PC-9 (cell line): ENCODE results near the gene TMEM179. TPM values are rescaled to one million over a fixed set of nuclear protein-coding genes. Genes with fewer than 3 reads are reported as not detected.

ENCODE experiments used
- BruUV-seq: library from RNA; stranded (reverse); fragments of 400-500 nt; replicated peaks from 2 replicates; lab custom pipeline; 2021; lab: Mats Ljungman, UMichigan
- CTCF ChIA-PET: fragments of 300-600 bp; sonication (Branson Sonifier 250); formaldehyde crosslinking; loops from one replicate; lab custom pipeline; 2022; ENCODE audit warnings: antibody characterized with exemption; lab: Charles Lee
- POLR2A ChIA-PET: fragments of 300-600 bp; sonication (Branson Sonifier 250); formaldehyde crosslinking; loops from one replicate; lab custom pipeline; 2022; ENCODE audit warnings: antibody characterized with exemption; ENCODE audit not compliant: unreplicated experiment; lab: Charles Lee
- DNase-seq, 2 experiments: peaks; one replicate each; pipeline versions ENCODE4 v3.0.0 to v3.0.0-alpha.2; 2015 to 2022; ENCODE audit warnings: mixed read lengths in 1 of 2
- H2AFZ ChIP-seq: fragments of 200-600 bp; sonication (generic); 2 replicates; pipeline ENCODE4 v1.8.1; 2017; ENCODE audit warnings: antibody characterized with exemption
- H3F3A ChIP-seq: fragments of 200-600 bp; sonication (generic); 2 replicates; pipeline ENCODE4 v1.8.1; 2017; ENCODE audit warnings: antibody characterized with exemption, mild to moderate bottlenecking, low read depth; ENCODE audit not compliant: insufficient read depth
- H3K27ac ChIP-seq: fragments of 200-600 bp; sonication (generic); 2 replicates; pipeline ENCODE4 v1.6.1; 2016; ENCODE audit warnings: mixed run types
- H3K27me3 ChIP-seq: fragments of 200-600 bp; sonication (generic); 2 replicates; pipeline ENCODE4 v1.6.1; 2016; ENCODE audit warnings: low read depth, mixed run types; ENCODE audit not compliant: insufficient read depth
- H3K36me3 ChIP-seq: fragments of 200-600 bp; sonication (generic); 2 replicates; pipeline ENCODE4 v1.6.1; 2016; ENCODE audit warnings: low read depth, mixed run types
- H3K4me1 ChIP-seq: fragments of 200-600 bp; sonication (generic); replicated peaks from 2 replicates; pipeline ENCODE4 v1.6.1; 2016; ENCODE audit warnings: mixed run types; ENCODE audit not compliant: insufficient read depth
- H3K4me2 ChIP-seq: fragments of 200-600 bp; sonication (generic); 2 replicates; pipeline ENCODE4 v1.6.1; 2017; ENCODE audit warnings: mixed run types
- H3K4me3 ChIP-seq: fragments of 200-600 bp; sonication (generic); 2 replicates; pipeline ENCODE4 v1.6.1; 2016; ENCODE audit warnings: mixed run types
- H3K79me2 ChIP-seq: fragments of 200-600 bp; sonication (generic); 2 replicates; pipeline ENCODE4 v1.6.1; 2017; ENCODE audit warnings: low read depth, mixed run types
- H3K9me2 ChIP-seq: fragments of 200-600 bp; sonication (generic); 2 replicates; pipeline ENCODE4 v1.8.1; 2017; ENCODE audit warnings: mild to moderate bottlenecking; ENCODE audit not compliant: insufficient read depth
- H3K9me3 ChIP-seq: fragments of 200-600 bp; sonication (generic); 2 replicates; pipeline ENCODE4 v1.8.1; 2016; ENCODE audit warnings: low read depth; ENCODE audit not compliant: insufficient read depth
- H4K20me1 ChIP-seq: fragments of 200-600 bp; sonication (generic); 2 replicates; pipeline ENCODE4 v1.8.1; 2017; ENCODE audit not compliant: insufficient read depth
- CTCF ChIP-seq: fragments of 200-600 bp; sonication (generic); conservative IDR thresholded peaks from 2 replicates; pipeline ENCODE4 v1.6.1; 2017; ENCODE audit warnings: mixed run types, antibody characterized with exemption, mild to moderate bottlenecking, moderate library complexity
- EZH2 ChIP-seq: fragments of 200-600 bp; sonication (generic); IDR thresholded peaks from 2 replicates; pipeline ENCODE4 v1.8.0; 2017; ENCODE audit warnings: antibody characterized with exemption, low read depth
- intact Hi-C: fragments of 100-400 bp; cut with micrococcal nuclease; formaldehyde crosslinking; loops from one replicate; pipeline ENCODE4 v1.10.0; 2022; ENCODE audit not compliant: unreplicated experiment
- total RNA-seq: library from RNA; stranded (reverse); gene quantifications from 2 replicates; pipeline ENCODE4 v1.2.3, GENCODE V29; 2021

The TMEM179 gene
- total RNA-seq, 1 experiment from 2014 or later = not detected

GRCh38 chr14:104553166-104554087 lies 51.1 kb downstream of the TMEM179 start:
- Histone ChIP-seq H3K4me1 (no peaks in the 10 kb centered on the region), H3F3A (no peaks in the 10 kb centered on the region), H3K27me3 (peaks cover 97% of the 10 kb centered on the region), H3K9me3 (no peaks in the 10 kb centered on the region), H3K9me2 (no peaks in the 10 kb centered on the region), H3K36me3 (no peaks in the 10 kb centered on the region), H3K4me2 (no peak overlapping the region), H3K4me3 (no peak overlapping the region), H3K27ac (no peak overlapping the region), H4K20me1 (no peaks in the 10 kb centered on the region), H3K79me2 (no peaks in the 10 kb centered on the region), H2AFZ (no peak overlapping the region)
- TF ChIP-seq EZH2 (no peak), CTCF (no peak)
- no TSS peak for BruUV-seq
- ChIA-PET POLR2A (no interaction called here), CTCF (no interaction called here)
- intact Hi-C loops = no loop called here
- no peak for DNase-seq

- DNase-seq = no peak
- no peak for TF ChIP-seq CTCF
- H3K9me2 ChIP-seq = no peaks in the 10 kb centered on the region
- no peaks in the 10 kb centered on the region for H3K79me2 ChIP-seq
- ChIA-PET POLR2A (interaction anchor here (0.6 kb wide), 1 partner anchor 1542 kb away, joined by 4 read pairs; no protein-coding TSS in a partner anchor), CTCF (no interaction called here)
- H3K4me3 ChIP-seq = no peak overlapping the region
- no TSS peak for BruUV-seq
- H3K27ac ChIP-seq = no peak overlapping the region
- intact Hi-C loops = no loop called here
- H3F3A ChIP-seq = no peaks in the 10 kb centered on the region
- H3K4me1 ChIP-seq = no peaks in the 10 kb centered on the region
- H4K20me1 ChIP-seq = no peaks in the 10 kb centered on the region
- no peaks in the 10 kb centered on the region for H3K36me3 ChIP-seq
- H2AFZ ChIP-seq = no peak overlapping the region
- H3K4me2 ChIP-seq = no peak overlapping the region
- H3K27me3 ChIP-seq = peaks cover 95% of the 10 kb centered on the region
- no peaks in the 10 kb centered on the region for H3K9me3 ChIP-seq
These were observed 51.8 kb downstream of the TMEM179 start for GRCh38 chr14:104552738-104553125.

- Histone ChIP-seq H3K36me3 (no peaks in the 10 kb centered on the region), H3K4me3 (no peak overlapping the region), H3K79me2 (no peaks in the 10 kb centered on the region), H3K4me1 (no peaks in the 10 kb centered on the region), H3K4me2 (no peak overlapping the region), H4K20me1 (no peaks in the 10 kb centered on the region), H2AFZ (no peak overlapping the region), H3K27ac (no peak overlapping the region), H3K9me2 (no peaks in the 10 kb centered on the region), H3K9me3 (no peaks in the 10 kb centered on the region), H3F3A (no peaks in the 10 kb centered on the region), H3K27me3 (peaks cover 95% of the 10 kb centered on the region)
- no peak for DNase-seq
- intact Hi-C loops = no loop called here
- POLR2A ChIA-PET = interaction anchor here (0.6 kb wide), 1 partner anchor 1542 kb away, joined by 4 read pairs; no protein-coding TSS in a partner anchor
- CTCF ChIA-PET = no interaction called here
- TF ChIP-seq EZH2 = no peak
- TF ChIP-seq CTCF = no peak
- BruUV-seq = no TSS peak
These were observed 52.5 kb downstream of the TMEM179 start for GRCh38 chr14:104551851-104552737.
